Stimulated activated CD4-positive, alpha-beta T cell treated with anti-CD3 and anti-CD28 coated beads, Interleukin-4, amount 100 ng/mL, for 24 hours (primary cell): Measurements from ENCODE around the gene JAG1.

Source experiments
- DNase-seq: peaks from one replicate; pipeline ENCODE4 v3.0.0-alpha.2; 2020

Gene JAG1

GRCh38 chr20:10666221-10667076 is 7.3 kb downstream of the JAG1 start:
- no peak for DNase-seq

- DNase-seq: no peak
These were observed 8.0 kb downstream of the JAG1 start for GRCh38 chr20:10665791-10666190.

- no peak for DNase-seq
These were observed 8.7 kb downstream of the JAG1 start for GRCh38 chr20:10665027-10665561.

GRCh38 chr20:10663756-10664155 is 10.0 kb downstream of the JAG1 start:
- DNase-seq: no peak

- no peak for DNase-seq
These were observed 10.9 kb downstream of the JAG1 start for GRCh38 chr20:10662661-10663458.

GRCh38 chr20:10662151-10662550 is 11.6 kb downstream of the JAG1 start:
- no peak for DNase-seq

- no peak for DNase-seq
These were observed 12.5 kb downstream of the JAG1 start for GRCh38 chr20:10661261-10661660.

GRCh38 chr20:10660661-10661060 is 13.1 kb downstream of the JAG1 start:
- DNase-seq: no peak

GRCh38 chr20:10659651-10660601 is 13.9 kb downstream of the JAG1 start:
- no peak for DNase-seq

- DNase-seq: no peak
These were observed 14.7 kb downstream of the JAG1 start for GRCh38 chr20:10658876-10659632.

GRCh38 chr20:10658051-10658823 is 15.6 kb downstream of the JAG1 start:
- no peak for DNase-seq

- DNase-seq: no peak
These were observed 16.3 kb downstream of the JAG1 start for GRCh38 chr20:10657453-10657852.

GRCh38 chr20:10655720-10656669 is 17.8 kb downstream of the JAG1 start:
- no peak for DNase-seq

GRCh38 chr20:10654630-10655029 is 19.2 kb downstream of the JAG1 start:
- DNase-seq: no peak

GRCh38 chr20:10654250-10654610 is 19.6 kb downstream of the JAG1 start:
- no peak for DNase-seq

GRCh38 chr20:10653599-10654249 is 20.1 kb downstream of the JAG1 start:
- no peak for DNase-seq

GRCh38 chr20:10652660-10653261 is 21.0 kb downstream of the JAG1 start:
- no peak for DNase-seq

GRCh38 chr20:10652185-10652584 is 21.6 kb downstream of the JAG1 start:
- no peak for DNase-seq
